Gastrocnemius medialis (tissue), 4 donors: Measurements from ENCODE around the gene RBM38. TPM values are rescaled to one million over a fixed set of nuclear protein-coding genes. Genes with fewer than 3 reads are reported as not detected.

Experiments used
- ATAC-seq, 2 donors: fragments of 150-250 bp; one replicate each; pipeline ENCODE4 v1.9.1; 2016
- DNase-seq, 2 donors: peaks; one replicate each; pipeline ENCODE4 v3.0.0-alpha.2; 2019
- H3K27ac ChIP-seq, 4 donors: fragments of 200-600 bp; sonication (generic); 1 replicate in 1 of 4; 2 replicates in 3 of 4; pipeline ENCODE4 v1.5.1; 2016 to 2018; ENCODE audit warnings: mild to moderate bottlenecking in 2 of 4, moderate library complexity in 1 of 4
- H3K27me3 ChIP-seq, 3 donors: fragments of 200-600 bp; sonication (generic) in 2 of 3; 1 replicate in 1 of 3; 2 replicates in 2 of 3; pipeline versions ENCODE4 v1.5.1 to v1.6.0; 2016 to 2019; ENCODE audit warnings: mild to moderate bottlenecking in 1 of 3, moderate library complexity in 1 of 3
- H3K36me3 ChIP-seq, 2 donors: fragments of 200-600 bp; sonication (generic) in 1 of 2; one replicate each; pipeline ENCODE4 v1.5.1; 2017 to 2018
- H3K4me1 ChIP-seq, 2 donors: fragments of 200-600 bp; sonication (generic) in 1 of 2; one replicate each; pipeline ENCODE4 v1.5.1; 2016 to 2017; ENCODE audit warnings: mild to moderate bottlenecking in 2 of 2
- H3K4me3 ChIP-seq, 4 donors: fragments of 200-600 bp; sonication (generic) in 3 of 4; 1 replicate in 1 of 4; 2 replicates in 3 of 4; pipeline ENCODE4 v1.5.1; 2016 to 2019; ENCODE audit warnings: mild to moderate bottlenecking in 2 of 4
- H3K9me3 ChIP-seq, 3 donors: fragments of 200-600 bp; sonication (generic) in 2 of 3; 1 replicate in 1 of 3; 2 replicates in 2 of 3; pipeline ENCODE4 v1.5.1; 2016 to 2019
- CTCF ChIP-seq, 5 experiments: fragments of 450-650 bp in 3 of 5; fragments of 200-600 bp in 2 of 5; sonication (generic) in 2 of 5; IDR thresholded peaks in 4 of 5; conservative IDR thresholded peaks in 1 of 5; 1 replicate in 4 of 5; 2 replicates in 1 of 5; pipeline ENCODE4 v1.5.1; 2016 to 2019; ENCODE audit warnings: antibody characterized with exemption in 5 of 5, mild to moderate bottlenecking in 3 of 5, moderate library complexity in 3 of 5
- POLR2A ChIP-seq, 2 donors: fragments of 450-650 bp; IDR thresholded peaks; one replicate each; pipeline ENCODE4 v1.6.1; 2017; ENCODE audit warnings: antibody characterized with exemption in 2 of 2, mild to moderate bottlenecking in 2 of 2, moderate library complexity in 2 of 2
- in situ Hi-C, 4 donors: fragments of 200-750 bp; cut with MboI; loops; one replicate each; pipeline versions ENCODE4 v1.15.0 to v1.8.0; 2017; ENCODE audit warnings: low sequenced_read_pairs in 4 of 4
- intact Hi-C: fragments of 100-400 bp; cut with DNase I; formaldehyde crosslinking; loops from one replicate; pipeline ENCODE4 v1.15.1; 2023; ENCODE audit warnings: low total_unique reads
- total RNA-seq, 4 donors: library from RNA; depleted of rRNA; stranded (reverse); fragments of >200 nt; gene quantifications; one replicate each; pipeline versions ENCODE4 v1.1.0 to v1.2.3, GENCODE V29; 2016

Gene RBM38
- total RNA-seq, 4 donors from 2014 or later = 56.7 to 229 (median 177) TPM

- in situ Hi-C loops (no loop called here), intact Hi-C loops (no loop called here)
- DNase-seq (peak in 1 of 2 donors; percentile 23), ATAC-seq (no peak)
- Histone ChIP-seq H3K27me3 (no peaks in the 10 kb centered on the region), H3K27ac (peak overlapping the region; percentile 70 to 97 (median 85)), H3K36me3 (no peaks in the 10 kb centered on the region), H3K4me1 (peaks cover 42 to 48% of the 10 kb centered on the region in 2 donors), H3K4me3 (no peak overlapping the region), H3K9me3 (no peaks in the 10 kb centered on the region)
- TF ChIP-seq CTCF (IDR thresholded peaks at IDR 0.05 in 4 of 5, conservative IDR thresholded peaks at IDR 0.05 in 1 of 5) (no peak), POLR2A (IDR thresholded peaks at IDR 0.05) (no peak)
Measured at GRCh38 chr20:57432480-57432861, 41.3 kb downstream of the RBM38 start.

DNA sequence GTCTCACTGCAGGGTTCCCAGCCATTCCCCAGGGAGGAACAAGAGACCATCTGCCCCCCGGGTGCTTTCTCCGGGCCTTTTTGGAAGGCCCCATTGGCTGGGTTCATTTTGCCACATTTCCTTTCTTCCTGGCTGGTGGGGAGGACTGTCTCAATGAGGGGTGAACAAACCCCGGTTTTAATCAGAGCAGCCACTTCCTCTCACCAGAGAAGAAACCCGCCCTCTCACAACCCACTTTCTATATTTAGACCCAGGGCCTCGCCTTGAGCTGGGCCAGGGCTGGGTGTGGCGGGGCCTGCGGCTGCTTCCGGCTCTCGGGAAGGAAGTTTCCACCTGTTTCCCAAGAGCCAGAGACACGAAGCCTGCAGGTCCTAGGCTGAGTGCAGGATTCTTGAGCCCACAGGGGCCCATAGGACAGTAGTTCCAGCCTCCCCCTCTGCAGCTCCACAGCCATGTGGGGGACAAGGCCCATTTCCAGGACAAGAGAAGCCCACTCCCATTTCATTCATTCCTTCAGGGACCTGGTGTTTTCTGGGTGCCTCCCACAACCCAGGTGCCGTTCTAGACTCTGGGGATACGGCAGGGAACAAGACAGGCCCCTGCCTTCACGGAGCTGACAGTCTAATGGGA, 41.8 kb downstream of the RBM38 start:
- H3K27me3 ChIP-seq = no peaks in the 10 kb centered on the region
- H3K4me1 ChIP-seq = peaks cover 43 to 48% of the 10 kb centered on the region in 2 donors
- H3K27ac ChIP-seq = peak overlapping the region; percentile 70 to 97 (median 85)
- no peaks in the 10 kb centered on the region for H3K36me3 ChIP-seq
- in situ Hi-C loops = no loop called here
- TF ChIP-seq CTCF (IDR thresholded peaks at IDR 0.05 in 4 of 5, conservative IDR thresholded peaks at IDR 0.05 in 1 of 5) = no peak
- TF ChIP-seq POLR2A (IDR thresholded peaks at IDR 0.05) = no peak
- intact Hi-C loops = loop anchor here (1.0 kb wide), 1 partner anchor 26 kb away; no protein-coding TSS in a partner anchor
- peak; percentile 17 to 32 for ATAC-seq
- H3K9me3 ChIP-seq = no peaks in the 10 kb centered on the region
- peak; percentile 70 to 85 for DNase-seq
- H3K4me3 ChIP-seq = no peak overlapping the region

GRCh38 chr20:57433657-57434389, 42.6 kb downstream of the RBM38 start:
- peak in 1 of 2 donors; percentile 47 for DNase-seq
- Histone ChIP-seq H3K4me1 (peaks cover 50 to 51% of the 10 kb centered on the region in 2 donors), H3K4me3 (no peak overlapping the region), H3K9me3 (no peaks in the 10 kb centered on the region), H3K27me3 (no peaks in the 10 kb centered on the region), H3K27ac (peak overlapping the region; percentile 70 to 97 (median 85)), H3K36me3 (no peaks in the 10 kb centered on the region)
- in situ Hi-C loops (no loop called here), intact Hi-C loops (loop anchor here (1.0 kb wide), 1 partner anchor 27 kb away; no protein-coding TSS in a partner anchor)
- TF ChIP-seq CTCF (IDR thresholded peaks at IDR 0.05 in 4 of 5, conservative IDR thresholded peaks at IDR 0.05 in 1 of 5) (no peak), POLR2A (IDR thresholded peaks at IDR 0.05) (no peak)
- ATAC-seq = no peak

DNA sequence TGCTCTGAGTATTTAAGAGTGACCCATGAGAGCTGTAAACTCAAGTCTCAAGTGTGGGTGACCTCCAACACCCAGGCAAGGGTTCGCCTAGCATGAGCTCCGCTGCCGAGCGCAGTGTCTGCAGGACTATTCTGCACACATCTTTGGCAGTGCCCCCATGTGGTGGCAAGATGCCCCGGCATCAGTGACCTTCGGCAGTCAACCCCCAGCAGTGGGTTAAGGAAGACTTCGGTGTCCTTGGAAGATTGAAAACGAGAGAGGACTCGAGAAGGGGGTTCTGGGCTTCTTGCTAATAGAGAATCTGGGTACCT, 43.1 kb downstream of the RBM38 start:
- Histone ChIP-seq H3K27me3 (no peaks in the 10 kb centered on the region), H3K4me3 (no peak overlapping the region), H3K27ac (peak overlapping the region; percentile 70 to 97 (median 85)), H3K36me3 (no peaks in the 10 kb centered on the region), H3K4me1 (peaks cover 51 to 53% of the 10 kb centered on the region in 2 donors), H3K9me3 (no peaks in the 10 kb centered on the region)
- TF ChIP-seq POLR2A (IDR thresholded peaks at IDR 0.05) = no peak
- TF ChIP-seq CTCF (IDR thresholded peaks at IDR 0.05 in 4 of 5, conservative IDR thresholded peaks at IDR 0.05 in 1 of 5) = peak in 1 of 5 experiments; percentile 21
- ATAC-seq = no peak
- in situ Hi-C loops = no loop called here
- intact Hi-C loops = no loop called here
- no peak for DNase-seq
